Right ventricle myocardium superior (tissue), 1 donor: ENCODE data around the gene GNAZ. TPM values are rescaled to one million over a fixed set of nuclear protein-coding genes. Genes with fewer than 3 reads are reported as not detected.

Source experiments
- ATAC-seq: fragments of 200-7000 bp; cut with Tn5 transposase; one replicate; pipeline ENCODE4 v1.9.1; 2020; ENCODE audit warnings: mild to moderate bottlenecking; ENCODE audit not compliant: poor library complexity
- DNase-seq: peaks from one replicate; pipeline ENCODE4 v3.0.0-alpha.2; 2020
- intact Hi-C: fragments of 100-400 bp; cut with DNase I; formaldehyde crosslinking; loops from one replicate; pipeline ENCODE4 v1.11.2; 2022
- total RNA-seq: library from RNA; stranded (reverse); fragmentation: NEBNext Ultra II Directional; extraction: Animal tissue kit (Norgen Biotek cat#: 25700); gene quantifications from one replicate; pipeline ENCODE4 v1.2.1, GENCODE V29; 2021
- donor health status: DM: no; HTN: yes; CAD: no; lungs with severe emphysema.

Gene GNAZ
- total RNA-seq, 1 donor from 2014 or later, result 3.1 TPM

DNA sequence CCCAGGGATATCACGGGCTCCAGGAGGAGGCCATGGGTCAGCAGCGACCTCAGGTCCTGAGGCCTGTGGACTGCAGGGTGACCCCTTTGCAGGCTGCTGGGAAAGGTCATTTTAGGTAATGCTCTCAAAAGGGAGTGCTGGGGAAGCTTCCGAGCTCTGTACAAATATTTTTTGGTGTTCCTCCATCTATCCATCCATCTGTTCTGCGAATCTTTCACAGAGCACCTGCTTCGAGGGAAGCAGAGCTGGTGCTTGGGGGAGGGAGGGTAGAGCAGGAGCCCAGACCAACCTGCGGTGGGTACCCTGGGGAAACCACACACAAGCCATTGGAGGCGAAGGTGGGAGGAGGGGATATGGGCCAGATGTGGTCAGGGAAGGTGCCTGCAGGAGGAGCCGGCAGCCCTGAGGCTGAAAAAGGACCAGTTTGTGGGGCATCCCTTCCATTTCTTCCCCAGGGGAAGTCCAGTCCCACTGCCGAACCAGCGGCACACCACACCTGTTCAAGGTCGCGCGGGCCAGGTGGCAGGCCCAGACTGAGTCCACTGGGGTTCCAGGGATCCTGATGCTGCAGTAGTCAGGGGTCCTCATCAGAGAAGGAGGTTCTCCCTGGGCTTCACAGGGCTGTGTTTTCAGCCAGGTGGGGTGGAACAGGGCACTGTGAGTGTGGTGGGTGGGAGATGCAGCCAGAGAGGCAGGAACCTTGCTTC is 13.1 kb downstream of the GNAZ start:
- intact Hi-C loops, result no loop called here
- no peak for DNase-seq

DNA sequence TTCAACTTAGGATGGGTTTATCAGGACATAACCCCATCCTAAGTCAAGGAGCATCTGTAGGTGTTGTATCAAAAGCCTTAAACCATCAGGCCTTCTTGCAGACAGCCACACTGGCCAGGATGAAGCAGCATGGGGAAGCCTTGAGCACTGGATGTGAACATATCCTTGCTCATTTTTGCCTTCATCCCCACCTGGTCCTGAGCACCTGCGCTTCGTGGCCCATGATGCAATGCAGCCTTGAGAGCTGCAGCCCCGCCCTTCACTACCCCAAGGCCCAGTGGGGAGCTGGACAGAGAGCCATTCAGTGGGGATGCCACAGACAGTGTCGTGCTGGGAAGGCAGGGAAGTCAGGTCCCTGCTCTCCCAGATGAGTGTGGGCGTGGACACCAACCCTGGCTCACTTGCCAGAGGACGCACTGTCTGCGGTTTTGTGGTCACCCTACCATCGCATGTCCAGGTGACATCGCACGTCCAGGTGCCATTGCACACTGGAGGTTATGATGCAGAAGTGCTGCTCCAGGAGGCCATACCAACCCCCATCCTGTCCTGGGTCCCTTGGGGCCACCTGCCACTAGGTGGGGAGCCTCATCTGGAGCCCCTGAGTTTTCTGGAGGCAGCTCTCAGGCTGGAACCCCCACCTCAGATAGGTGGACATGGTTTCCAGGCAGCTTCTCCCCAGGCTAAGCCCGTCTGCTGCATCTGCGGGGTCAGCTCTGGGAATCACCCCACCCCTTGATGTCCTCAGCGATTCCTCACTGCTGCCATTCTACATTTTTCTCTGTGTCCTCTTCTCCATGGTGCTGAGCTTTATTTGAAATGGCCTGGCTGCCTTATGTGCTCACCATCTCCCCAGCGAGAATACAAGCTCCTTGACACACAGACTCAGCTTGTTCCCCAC is 14.4 kb downstream of the GNAZ start:
- ATAC-seq (no peak), DNase-seq (no peak)
- intact Hi-C loops, result no loop called here

More for the DNA sequence above, 13.1 kb downstream of the GNAZ start:
- no peak for ATAC-seq

DNA sequence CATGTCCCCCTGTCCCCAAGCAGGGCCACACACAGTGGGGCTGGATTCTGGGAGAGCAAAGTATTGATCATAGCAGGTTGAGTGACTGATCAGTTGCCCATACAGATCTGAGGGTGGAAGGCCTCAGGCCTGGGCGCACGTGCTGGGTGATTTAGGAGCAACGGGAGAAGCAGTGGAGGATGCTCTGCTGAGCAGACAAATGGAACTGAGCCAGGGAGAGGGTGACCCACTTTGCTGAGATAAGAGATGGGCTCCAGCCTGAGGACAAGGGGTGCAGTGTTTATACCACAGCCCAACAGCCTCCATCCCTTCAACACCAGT is 15.0 kb downstream of the GNAZ start:
- no peak for DNase-seq
- intact Hi-C loops, result no loop called here
- ATAC-seq, result no peak

DNA sequence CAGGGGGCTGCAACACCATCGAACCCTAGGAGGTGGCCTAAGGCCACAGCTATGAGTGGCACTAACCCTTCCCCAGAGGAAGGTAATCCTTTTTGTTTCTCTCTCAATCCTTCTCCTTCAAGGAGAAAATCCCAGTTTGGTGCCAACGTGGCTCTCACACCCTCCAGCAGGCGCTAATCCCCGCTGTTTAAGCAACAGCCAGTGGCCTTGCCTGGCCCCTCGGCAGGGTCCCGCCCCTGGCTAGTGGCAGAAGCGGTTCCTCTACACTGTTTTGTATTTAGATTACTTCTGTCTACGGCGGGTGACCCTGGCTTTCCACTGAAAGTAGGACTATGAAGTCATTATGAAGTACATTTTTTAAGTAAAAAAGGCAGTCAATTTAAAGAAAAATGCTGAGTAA is 15.5 kb downstream of the GNAZ start:
- ATAC-seq (no peak), DNase-seq (no peak)
- intact Hi-C loops, result no loop called here

DNA sequence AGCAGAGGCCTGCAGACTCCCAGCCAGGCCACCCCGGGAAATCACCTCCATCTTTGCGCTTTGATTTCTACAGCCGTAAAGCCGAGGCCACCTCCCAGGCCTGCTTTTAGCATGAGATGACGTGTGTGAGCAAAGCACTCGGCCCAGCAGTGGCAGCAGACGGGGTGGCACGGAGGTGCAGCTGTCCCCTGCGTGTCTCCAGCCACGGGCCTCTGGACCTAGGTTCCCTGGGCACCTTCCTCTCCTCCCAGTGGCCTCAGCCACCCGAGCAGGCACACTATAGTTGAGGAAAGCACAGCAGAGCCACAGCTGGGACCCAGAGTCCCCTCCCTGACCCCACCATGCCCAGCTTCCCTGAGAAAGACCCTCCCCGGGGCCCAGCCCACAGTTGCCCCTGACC is 15.9 kb downstream of the GNAZ start:
- intact Hi-C loops, result no loop called here
- DNase-seq, result no peak
- no peak for ATAC-seq

DNA sequence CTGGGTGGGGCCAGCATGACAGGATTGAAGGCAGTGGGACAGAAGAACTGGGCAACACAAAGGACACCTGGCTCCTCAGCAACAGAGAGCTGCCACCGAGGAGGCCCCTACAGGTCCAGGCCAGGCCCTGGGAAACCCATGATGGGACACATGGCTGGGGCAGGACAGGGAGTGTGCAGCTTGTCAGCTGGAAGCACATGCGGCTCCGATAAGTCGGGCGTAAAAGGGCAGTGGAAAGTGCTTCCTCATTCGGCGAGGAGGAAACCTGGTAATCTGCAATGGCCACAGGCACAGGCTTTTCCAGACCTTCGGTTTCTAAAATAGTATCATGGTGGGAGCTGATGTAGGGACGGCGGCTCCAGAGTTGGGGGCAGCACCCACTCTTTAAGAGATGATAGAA is 16.5 kb downstream of the GNAZ start:
- DNase-seq (no peak), ATAC-seq (no peak)
- intact Hi-C loops, result no loop called here

DNA sequence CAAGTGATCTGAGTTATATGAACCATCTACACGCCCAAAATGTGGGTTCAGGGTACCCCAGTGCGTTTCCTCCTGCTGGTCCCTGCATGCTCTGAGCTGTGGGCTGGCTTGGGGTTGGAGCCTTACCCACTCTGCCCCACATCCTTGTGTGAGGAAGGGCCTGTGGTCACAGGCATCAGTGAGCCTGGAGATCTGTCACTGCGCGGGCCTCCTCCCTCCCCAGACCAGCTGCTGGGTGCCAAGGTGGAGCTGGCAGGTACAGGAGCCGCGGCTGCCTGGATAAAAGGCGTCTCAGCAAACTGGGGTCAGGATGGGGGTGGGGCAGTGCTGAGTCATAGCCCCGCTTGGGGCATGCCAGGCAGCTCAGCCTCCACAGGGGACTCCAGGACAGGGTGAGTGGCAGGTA is 17.9 kb downstream of the GNAZ start:
- DNase-seq, result no peak
- ATAC-seq, result no peak
- intact Hi-C loops, result no loop called here

DNA sequence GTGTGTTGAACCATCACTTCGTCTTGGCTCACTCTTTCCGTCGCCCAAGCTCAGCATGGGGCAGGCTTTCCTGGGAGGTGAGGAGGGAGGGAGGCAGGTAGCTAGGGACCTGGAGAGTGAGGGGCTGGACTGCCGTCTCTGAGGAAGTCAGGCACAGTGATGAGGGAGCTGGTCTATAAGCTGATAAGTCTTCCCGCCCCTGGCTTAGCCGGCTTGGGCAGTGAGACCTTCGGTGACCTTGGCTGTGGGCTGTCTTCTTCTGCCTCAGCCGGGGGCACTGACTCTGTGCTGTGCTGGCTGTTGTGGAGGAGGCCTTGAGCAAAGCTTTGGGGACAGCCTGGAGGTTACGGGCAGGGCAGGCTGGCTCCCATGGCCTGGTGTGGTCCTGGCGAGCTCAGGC is 18.7 kb downstream of the GNAZ start:
- DNase-seq (no peak), ATAC-seq (no peak)
- intact Hi-C loops, result no loop called here

DNA sequence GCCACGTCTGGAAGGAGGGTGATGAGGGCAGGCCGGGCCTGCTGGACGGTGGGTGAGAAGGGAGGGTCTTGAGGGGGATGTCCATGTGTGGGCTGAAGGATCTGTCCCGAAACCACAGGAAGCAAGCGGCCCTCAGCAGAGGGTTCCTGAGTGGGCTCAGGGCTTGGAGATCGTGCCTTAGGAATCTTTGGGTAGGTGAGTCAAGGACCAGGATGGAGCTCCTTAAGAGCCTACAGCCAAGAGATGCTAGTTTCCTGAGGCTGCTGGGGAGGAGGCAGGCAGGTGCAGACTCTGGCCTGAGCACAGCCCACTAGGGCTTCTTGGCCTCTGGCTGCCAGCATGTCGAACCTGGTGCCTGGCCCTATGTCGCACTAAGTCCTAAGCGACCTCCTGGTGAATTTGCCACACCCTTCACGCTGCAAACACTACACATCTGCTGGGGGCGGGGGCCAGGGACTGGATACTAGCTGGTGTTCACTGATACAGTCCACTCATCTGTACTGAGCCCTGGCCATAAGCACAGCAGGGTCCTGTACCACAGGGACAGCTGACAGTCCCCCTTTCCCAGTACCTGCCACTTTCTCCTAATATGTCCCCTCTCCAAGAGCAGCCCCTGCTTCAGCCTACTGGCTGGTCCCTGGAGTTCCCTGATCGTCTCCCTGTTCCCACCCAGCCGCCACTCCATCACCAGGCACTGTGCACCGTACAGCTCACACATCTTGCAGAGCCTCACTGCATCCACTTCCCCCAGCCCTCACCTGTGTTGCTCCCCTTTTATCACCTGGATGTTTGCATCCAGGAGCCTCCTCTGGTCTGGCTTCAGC is 19.5 kb downstream of the GNAZ start:
- intact Hi-C loops, result loop anchor here (10.0 kb wide), 1 partner anchor 75 kb away; no protein-coding TSS in a partner anchor
- DNase-seq (no peak), ATAC-seq (no peak)

DNA sequence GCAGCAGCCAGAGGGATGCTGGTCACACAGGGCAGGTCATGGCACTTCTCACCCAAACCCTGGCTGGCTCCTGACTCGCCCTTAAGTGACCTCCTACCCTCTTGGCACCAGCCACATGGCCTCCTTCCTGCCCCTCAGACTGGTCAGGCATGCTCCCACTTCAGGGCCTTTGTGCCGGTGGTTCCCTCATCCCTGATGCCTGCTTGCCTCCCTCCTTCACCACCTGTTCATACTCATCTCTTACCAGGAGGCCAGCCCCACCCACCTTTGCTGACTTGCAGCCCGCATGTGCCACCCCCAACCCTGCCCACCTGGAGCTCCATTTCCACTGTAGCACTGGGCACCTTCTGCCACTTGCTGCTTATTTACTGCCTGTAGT is 20.1 kb downstream of the GNAZ start:
- no peak for DNase-seq
- intact Hi-C loops, result loop anchor here (10.0 kb wide), 1 partner anchor 76 kb away; no protein-coding TSS in a partner anchor
- no peak for ATAC-seq

DNA sequence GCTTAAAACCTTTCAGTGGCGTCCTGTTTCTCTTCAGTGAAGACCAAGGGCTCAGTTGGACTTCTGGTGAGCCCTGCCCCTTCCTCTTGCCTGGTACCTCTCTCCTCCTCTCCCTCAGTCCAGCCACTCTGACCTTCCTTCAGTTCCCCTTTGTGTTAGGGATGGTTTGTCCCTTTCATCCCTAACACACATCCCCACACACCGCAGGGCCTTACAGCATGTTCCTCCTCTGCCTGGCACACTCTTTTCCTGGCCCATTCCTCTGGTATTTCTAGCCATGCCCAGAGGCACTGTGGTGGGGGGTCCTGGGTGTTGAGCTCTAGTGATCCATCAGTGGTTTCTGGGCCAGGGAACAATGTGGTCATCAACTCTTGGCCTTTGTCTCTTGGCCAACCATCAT is 21.4 kb downstream of the GNAZ start:
- intact Hi-C loops, result loop anchor here (10.0 kb wide), 1 partner anchor 77 kb away; no protein-coding TSS in a partner anchor
- DNase-seq (no peak), ATAC-seq (no peak)

DNA sequence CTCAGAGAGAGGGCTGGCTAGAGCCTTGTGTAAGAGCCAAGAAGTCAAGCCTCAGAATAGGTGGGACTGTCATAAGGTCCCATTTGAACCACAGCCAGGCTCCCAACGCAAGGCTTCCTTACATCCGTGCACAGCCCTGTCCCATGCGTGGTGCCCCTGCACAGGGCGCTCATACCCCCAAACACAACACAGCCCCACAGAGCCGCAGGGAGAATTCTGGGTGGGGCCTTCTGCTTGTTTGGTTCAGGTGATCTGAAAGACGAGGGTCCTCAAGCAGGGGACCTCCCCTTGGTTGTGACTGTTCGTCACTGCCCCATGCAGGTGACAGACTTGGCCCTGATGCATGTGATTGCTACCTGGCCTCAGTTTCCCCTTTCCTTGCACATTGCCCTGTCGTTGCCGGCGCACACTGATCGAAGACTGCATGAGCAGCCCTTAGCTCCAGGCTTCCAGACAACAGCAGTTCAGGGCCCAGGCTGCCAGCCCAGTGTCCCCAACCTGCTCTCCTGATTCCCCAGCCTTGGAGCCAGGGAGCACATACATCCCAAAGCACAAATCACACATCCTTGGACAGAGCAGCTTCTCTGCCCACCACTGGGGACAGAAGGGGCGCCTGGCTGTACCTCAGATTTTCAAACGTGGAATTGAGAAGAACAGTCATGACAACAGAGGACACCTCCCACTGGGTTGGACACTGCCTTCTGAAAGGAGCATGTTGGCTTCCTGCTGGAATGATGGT is 22.1 kb downstream of the GNAZ start:
- intact Hi-C loops, result loop anchor here (10.0 kb wide), 1 partner anchor 78 kb away; no protein-coding TSS in a partner anchor
- DNase-seq (no peak), ATAC-seq (no peak)

DNA sequence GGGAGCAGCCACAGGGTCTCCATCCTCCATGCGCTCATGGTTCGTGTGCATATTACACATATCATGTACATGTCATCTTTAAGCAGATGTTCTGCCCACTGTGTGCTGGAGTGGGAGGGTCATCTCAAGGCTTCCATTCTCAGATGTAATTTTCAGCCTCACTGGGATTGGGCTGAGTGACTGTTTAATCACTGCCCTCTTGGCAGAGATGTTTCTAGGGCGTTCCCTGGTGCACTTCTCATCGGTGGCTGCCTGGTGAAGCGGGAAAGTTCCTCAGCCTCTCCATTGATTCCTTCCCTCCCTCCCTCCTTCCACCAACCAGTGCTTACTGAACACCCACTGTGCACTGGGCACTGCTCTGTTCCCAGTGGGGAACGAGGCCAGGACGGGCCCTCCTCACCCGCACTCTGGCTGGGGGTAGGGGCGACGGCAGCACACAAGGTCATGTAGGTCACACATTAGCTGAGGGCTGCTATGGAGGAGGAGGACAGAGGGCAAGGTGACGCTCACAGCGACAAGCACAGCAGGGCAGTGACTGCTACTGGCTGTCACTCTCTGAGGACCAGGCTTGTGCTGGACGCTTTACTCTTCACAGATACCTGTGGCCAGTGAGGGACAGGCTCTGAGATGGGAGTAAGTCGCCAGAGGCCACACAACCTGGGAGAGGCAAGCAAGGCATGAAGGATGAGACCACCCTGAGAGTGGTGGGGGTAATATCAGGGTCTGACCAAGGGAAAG is 22.9 kb downstream of the GNAZ start:
- ATAC-seq (no peak), DNase-seq (no peak)
- intact Hi-C loops, result loop anchor here (10.0 kb wide), 1 partner anchor 78 kb away; no protein-coding TSS in a partner anchor

DNA sequence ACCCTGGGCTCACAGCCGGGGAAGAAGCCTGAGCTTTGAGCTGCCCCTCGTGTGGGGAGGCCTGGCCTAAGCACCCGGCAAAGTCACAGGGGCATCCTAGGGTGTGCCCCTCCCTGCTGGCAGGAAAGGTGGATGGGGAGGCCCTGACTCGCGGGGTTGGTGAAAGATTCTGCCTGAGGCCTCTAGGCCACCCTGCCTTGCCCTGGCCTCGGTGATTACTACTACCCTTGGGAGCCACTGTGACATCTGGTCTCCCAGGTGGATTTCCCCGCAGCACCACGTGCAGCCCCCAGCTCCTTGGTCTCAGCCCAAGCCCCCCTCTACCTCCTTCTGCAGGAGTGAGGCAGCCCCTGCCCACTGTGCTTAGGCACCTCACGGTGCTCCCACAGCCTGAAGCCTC is 23.9 kb downstream of the GNAZ start:
- no peak for ATAC-seq
- intact Hi-C loops, result loop anchor here (10.0 kb wide), 1 partner anchor 79 kb away; no protein-coding TSS in a partner anchor
- no peak for DNase-seq

DNA sequence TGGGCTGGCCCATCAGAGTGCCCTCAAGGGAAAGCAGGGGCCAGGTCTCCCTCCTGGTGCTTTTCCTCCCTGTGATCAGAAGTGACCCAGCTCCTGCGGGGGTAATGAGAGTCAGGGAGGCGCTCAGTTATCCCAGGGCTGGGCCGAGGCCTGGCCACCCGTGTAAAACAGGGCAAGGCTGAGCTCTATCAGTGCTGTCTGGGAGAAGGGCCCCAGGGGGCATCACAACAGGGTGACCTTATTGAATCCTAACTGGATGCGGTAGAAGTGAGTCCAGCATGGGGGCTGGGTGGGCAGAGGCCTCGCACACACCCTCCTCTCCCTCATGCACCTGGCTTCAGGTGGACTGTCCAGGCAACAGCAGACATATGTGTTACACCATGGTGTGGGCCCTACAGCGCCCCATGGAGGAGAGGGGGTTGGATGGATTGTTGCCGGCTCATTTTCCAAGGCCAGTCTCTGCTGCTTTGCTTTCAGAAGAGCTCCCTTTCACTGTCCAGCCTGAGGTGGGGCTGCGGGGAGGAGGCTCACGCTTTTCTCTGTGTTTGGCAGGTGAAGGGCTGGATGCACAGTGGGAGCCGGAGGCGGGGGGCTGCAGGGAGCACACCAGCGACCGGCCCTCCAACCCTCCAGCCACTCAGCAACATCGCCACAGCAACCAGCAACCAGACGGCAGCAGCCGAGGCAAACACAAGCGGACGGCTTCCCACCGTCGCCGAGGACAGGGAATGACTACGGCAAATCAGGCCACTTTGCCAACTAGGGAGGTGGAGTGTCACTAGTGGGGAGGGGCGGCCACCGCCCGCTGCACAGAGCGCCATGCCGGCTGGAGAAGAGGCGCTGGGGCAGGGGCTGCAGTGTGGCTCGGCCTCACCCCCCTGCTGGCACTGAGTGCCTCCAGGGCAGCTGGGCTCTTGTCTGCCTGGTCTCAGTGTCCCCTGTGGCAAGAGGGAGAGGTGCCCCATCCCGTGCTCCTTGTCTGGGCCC is 24.7 kb downstream of the GNAZ start:
- ATAC-seq (no peak), DNase-seq (no peak)
- intact Hi-C loops, result loop anchor here (10.0 kb wide), 1 partner anchor 80 kb away; no protein-coding TSS in a partner anchor

DNA sequence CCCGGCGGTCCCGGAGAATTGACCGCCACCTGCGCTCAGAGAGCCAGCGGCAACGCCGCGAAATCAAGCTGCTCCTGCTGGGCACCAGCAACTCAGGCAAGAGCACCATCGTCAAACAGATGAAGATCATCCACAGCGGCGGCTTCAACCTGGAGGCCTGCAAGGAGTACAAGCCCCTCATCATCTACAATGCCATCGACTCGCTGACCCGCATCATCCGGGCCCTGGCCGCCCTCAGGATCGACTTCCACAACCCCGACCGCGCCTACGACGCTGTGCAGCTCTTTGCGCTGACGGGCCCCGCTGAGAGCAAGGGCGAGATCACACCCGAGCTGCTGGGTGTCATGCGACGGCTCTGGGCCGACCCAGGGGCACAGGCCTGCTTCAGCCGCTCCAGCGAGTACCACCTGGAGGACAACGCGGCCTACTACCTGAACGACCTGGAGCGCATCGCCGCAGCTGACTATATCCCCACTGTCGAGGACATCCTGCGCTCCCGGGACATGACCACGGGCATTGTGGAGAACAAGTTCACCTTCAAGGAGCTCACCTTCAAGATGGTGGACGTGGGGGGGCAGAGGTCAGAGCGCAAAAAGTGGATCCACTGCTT is 25.5 kb downstream of the GNAZ start:
- DNase-seq, result no peak
- intact Hi-C loops, result loop anchor here (10.0 kb wide), 1 partner anchor 81 kb away; no protein-coding TSS in a partner anchor
- no peak for ATAC-seq
